Stimulated activated CD4-positive, alpha-beta T cell treated with anti-CD3 and anti-CD28 coated beads, Interleukin-12 subunit alpha, Interleukin-12 subunit beta, amount 100 ng/mL, for 48 hours (primary cell): Measurements from ENCODE around the gene UMPS.
"Not testable (repeated sequence)": the region's sequence is repeated elsewhere in the genome, so short reads cannot be mapped to it uniquely, and the experiment has no call there.

Experiments
- DNase-seq, 3 donors: peaks; one replicate each; pipeline ENCODE4 v3.0.0-alpha.2; 2020; ENCODE audit warnings: low read depth in 2 of 3, low spot score in 1 of 3

Gene UMPS

GRCh38 chr3:124779116-124779515, 48.9 kb downstream of the UMPS start:
- no peak for DNase-seq

GRCh38 chr3:124779751-124780191, 49.5 kb downstream of the UMPS start:
- no peak for DNase-seq

- no peak for DNase-seq
These were observed 50.1 kb downstream of the UMPS start for GRCh38 chr3:124780356-124780755.

- no peak for DNase-seq
These were observed 50.7 kb downstream of the UMPS start for GRCh38 chr3:124780761-124781475.

- DNase-seq: no peak
These were observed 51.5 kb downstream of the UMPS start for GRCh38 chr3:124781476-124782376.

GRCh38 chr3:124782377-124782712, 52.1 kb downstream of the UMPS start:
- not testable (repeated sequence) for DNase-seq

- DNase-seq: no peak
These were observed 53.4 kb downstream of the UMPS start for GRCh38 chr3:124783696-124784095.

GRCh38 chr3:124784686-124785382, 54.6 kb downstream of the UMPS start:
- DNase-seq: no peak

- DNase-seq: no peak
These were observed 55.7 kb downstream of the UMPS start for GRCh38 chr3:124785973-124786372.

GRCh38 chr3:124786511-124787241, 56.4 kb downstream of the UMPS start:
- DNase-seq: no peak

GRCh38 chr3:124787476-124788195, 57.4 kb downstream of the UMPS start:
- no peak for DNase-seq

GRCh38 chr3:124788254-124788745, 58.0 kb downstream of the UMPS start:
- no peak for DNase-seq

GRCh38 chr3:124789103-124789502, 58.9 kb downstream of the UMPS start:
- DNase-seq: not testable (repeated sequence)

- no peak for DNase-seq
These were observed 60.9 kb downstream of the UMPS start for GRCh38 chr3:124791142-124791541.

GRCh38 chr3:124791639-124792151, 61.4 kb downstream of the UMPS start:
- no peak for DNase-seq

- no peak for DNase-seq
These were observed 62.2 kb downstream of the UMPS start for GRCh38 chr3:124792341-124793040.

GRCh38 chr3:124793054-124793739, 62.9 kb downstream of the UMPS start:
- DNase-seq: no peak

- DNase-seq: no peak
These were observed 66.2 kb downstream of the UMPS start for GRCh38 chr3:124796477-124796876.

GRCh38 chr3:124797426-124797945, 67.2 kb downstream of the UMPS start:
- DNase-seq: no peak
